Thyroid gland (tissue), 4 donors: ENCODE results near the gene SPAG6. TPM values are rescaled to one million over a fixed set of nuclear protein-coding genes. Genes with fewer than 3 reads are reported as not detected.

ENCODE experiments used
- DNase-seq, 2 donors: peaks; one replicate each; pipeline ENCODE4 v3.0.0-alpha.2; 2019
- H3K27ac ChIP-seq, 3 donors: fragments of 200-600 bp; sonication (generic); 1 replicate in 2 of 3; 2 replicates in 1 of 3; pipeline ENCODE4 v1.5.1; 2016 to 2019; ENCODE audit warnings: mild to moderate bottlenecking in 1 of 3, moderate library complexity in 1 of 3
- H3K27me3 ChIP-seq: fragments of 200-600 bp; sonication (generic); one replicate; pipeline ENCODE4 v1.5.1; 2019
- H3K36me3 ChIP-seq, 2 donors: fragments of 200-600 bp; sonication (generic); one replicate each; pipeline ENCODE4 v1.5.1; 2016 to 2019
- H3K4me1 ChIP-seq, 2 donors: fragments of 200-600 bp; sonication (generic); one replicate each; pipeline ENCODE4 v1.5.1; 2017 to 2019
- H3K4me3 ChIP-seq, 3 donors: fragments of 200-600 bp; sonication (generic); replicated peaks in 1 of 3; 1 replicate in 2 of 3; 2 replicates in 1 of 3; pipeline ENCODE4 v1.5.1; 2016; ENCODE audit warnings: mild to moderate bottlenecking in 1 of 3
- H3K9me3 ChIP-seq: fragments of 200-600 bp; sonication (generic); one replicate; pipeline ENCODE4 v1.5.1; 2017
- CTCF ChIP-seq, 6 experiments: fragments of 200-600 bp in 3 of 6; fragments of 450-650 bp in 3 of 6; sonication (generic) in 3 of 6; IDR thresholded peaks; one replicate each; pipeline ENCODE4 v1.5.1; 2016 to 2019; ENCODE audit warnings: antibody characterized with exemption in 6 of 6, mild to moderate bottlenecking in 2 of 6, inconsistent platforms in 1 of 6, moderate library complexity in 1 of 6
- POLR2A ChIP-seq, 2 donors: fragments of 450-650 bp; IDR thresholded peaks; one replicate each; pipeline ENCODE4 v1.6.1; 2017; ENCODE audit warnings: antibody characterized with exemption in 2 of 2, mild to moderate bottlenecking in 2 of 2, moderate library complexity in 1 of 2
- WGBS, 2 donors: methylation state at CpG; one replicate each; pipeline ENCODE4 v1.1.5; 2017; 5-methylcytosine and 5-hydroxymethylcytosine counted together
- intact Hi-C: fragments of 100-400 bp; cut with DNase I; formaldehyde crosslinking; loops from one replicate; pipeline ENCODE4 v1.15.1; 2023
- total RNA-seq, 4 donors: library from RNA; depleted of rRNA; stranded (reverse); fragments of >200 nt; gene quantifications; one replicate each; pipeline ENCODE4 v1.2.3, GENCODE V29; 2016

SPAG6 gene
- total RNA-seq, 4 donors from 2014 or later: 0.27 TPM; not detected in 3

- H3K4me3 ChIP-seq: no peak overlapping the region
- no peaks in the 10 kb centered on the region for H3K9me3 ChIP-seq
- H3K27ac ChIP-seq: no peak overlapping the region
- intact Hi-C loops: no loop called here
- H3K4me1 ChIP-seq: no peaks in the 10 kb centered on the region
- H3K27me3 ChIP-seq: no peaks in the 10 kb centered on the region
- TF ChIP-seq POLR2A (IDR thresholded peaks at IDR 0.05) (no peak), CTCF (IDR thresholded peaks at IDR 0.05) (no peak)
- no peak for DNase-seq
- H3K36me3 ChIP-seq: no peaks in the 10 kb centered on the region
Observed at GRCh38 chr10:22370320-22370719, 25.0 kb downstream of the SPAG6 start.

GRCh38 chr10:22372298-22372697 is 27.0 kb downstream of the SPAG6 start:
- DNase-seq: no peak
- 86 to 90% methylated on average over 5 to 6 of the region's 6 CpGs for WGBS, 2 donors

GRCh38 chr10:22372917-22373316 is 27.6 kb downstream of the SPAG6 start:
- no peak overlapping the region for H3K27ac ChIP-seq
- H3K27me3 ChIP-seq: no peaks in the 10 kb centered on the region
- H3K36me3 ChIP-seq: no peaks in the 10 kb centered on the region
- 82 to 86% methylated on average over 9 of the region's 9 CpGs for WGBS, 2 donors
- intact Hi-C loops: no loop called here
- H3K9me3 ChIP-seq: no peaks in the 10 kb centered on the region
- no peak for TF ChIP-seq POLR2A (IDR thresholded peaks at IDR 0.05)
- no peak for TF ChIP-seq CTCF (IDR thresholded peaks at IDR 0.05)
- DNase-seq: no peak
- no peak overlapping the region for H3K4me3 ChIP-seq
- no peaks in the 10 kb centered on the region for H3K4me1 ChIP-seq

More at GRCh38 chr10:22372298-22372697, 27.0 kb downstream of the SPAG6 start:
- H3K27ac ChIP-seq: no peak overlapping the region
- no peak overlapping the region for H3K4me3 ChIP-seq
- H3K9me3 ChIP-seq: no peaks in the 10 kb centered on the region
- H3K4me1 ChIP-seq: no peaks in the 10 kb centered on the region
- TF ChIP-seq POLR2A (IDR thresholded peaks at IDR 0.05) (no peak), CTCF (IDR thresholded peaks at IDR 0.05) (no peak)
- intact Hi-C loops: no loop called here
- no peaks in the 10 kb centered on the region for H3K36me3 ChIP-seq
- no peaks in the 10 kb centered on the region for H3K27me3 ChIP-seq

- Histone ChIP-seq H3K27ac (no peak overlapping the region), H3K36me3 (no peaks in the 10 kb centered on the region), H3K27me3 (no peaks in the 10 kb centered on the region), H3K4me1 (no peaks in the 10 kb centered on the region), H3K9me3 (no peaks in the 10 kb centered on the region), H3K4me3 (no peak overlapping the region)
- intact Hi-C loops: no loop called here
- TF ChIP-seq POLR2A (IDR thresholded peaks at IDR 0.05) (no peak), CTCF (IDR thresholded peaks at IDR 0.05) (no peak)
- 81 to 83% methylated on average over 3 of the region's 3 CpGs for WGBS, 2 donors
- no peak for DNase-seq
Observed at GRCh38 chr10:22374489-22375126, 29.3 kb downstream of the SPAG6 start.

GRCh38 chr10:22379059-22379458 is 33.8 kb downstream of the SPAG6 start:
- no peak overlapping the region for H3K27ac ChIP-seq
- no peaks in the 10 kb centered on the region for H3K9me3 ChIP-seq
- H3K36me3 ChIP-seq: no peaks in the 10 kb centered on the region
- no peaks in the 10 kb centered on the region for H3K27me3 ChIP-seq
- no peak overlapping the region for H3K4me3 ChIP-seq
- H3K4me1 ChIP-seq: no peaks in the 10 kb centered on the region
- intact Hi-C loops: no loop called here
- 76 to 92% methylated on average over 3 of the region's 3 CpGs for WGBS, 2 donors
- no peak for TF ChIP-seq CTCF (IDR thresholded peaks at IDR 0.05)
- no peak for TF ChIP-seq POLR2A (IDR thresholded peaks at IDR 0.05)
- DNase-seq: no peak
